Measurements from ENCODE around the gene QSOX2. TPM values are rescaled to one million over a fixed set of nuclear protein-coding genes. Genes with fewer than 3 reads are reported as not detected.

The QSOX2 gene
- total and polyA plus RNA-seq, 4 donors: 0.79 to 12.7 (median 4.3) TPM

DNA sequence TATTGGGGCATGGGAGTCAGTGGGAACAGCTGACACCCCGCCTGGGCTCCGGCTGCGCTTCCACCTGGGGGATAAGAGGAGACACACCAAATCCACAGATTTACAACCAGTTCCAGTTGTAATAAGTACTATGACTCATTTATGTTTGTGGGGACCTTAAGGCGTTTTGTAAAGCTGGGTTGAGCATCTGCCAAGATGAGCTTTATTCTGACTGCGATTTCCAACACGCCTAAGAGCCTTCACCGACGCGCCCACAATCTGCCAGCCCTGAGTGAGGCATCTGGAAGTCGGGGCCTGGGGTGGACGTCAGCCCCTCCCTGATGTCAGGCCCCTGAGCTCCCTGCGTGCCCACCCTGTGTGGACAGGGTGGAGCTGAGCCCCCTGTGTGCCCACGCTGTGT, 26.3 kb downstream of the QSOX2 start:
- no peak overlapping the region for H3K27ac ChIP-seq (ENCODE audit: low read depth in 1 of 2, low read length in 2 of 2)
- no peak overlapping the region for H3K9ac ChIP-seq (ENCODE audit: low read depth in 1 of 2, low read length in 2 of 2)
- TF ChIP-seq HNF4G (IDR thresholded peaks at IDR 0.05) (no peak), HNF4A (conservative IDR thresholded peaks at IDR 0.05) (no peak), EGR1 (IDR thresholded peaks at IDR 0.05; ENCODE audit: low read depth in 2 of 2) (no peak), NR2F2 (IDR thresholded peaks at IDR 0.05) (no peak), RAD21 (IDR thresholded peaks at IDR 0.05) (no peak), GABPA (IDR thresholded peaks at IDR 0.05 in 1 of 2, conservative IDR thresholded peaks at IDR 0.05 in 1 of 2) (no peak), RXRA (IDR thresholded peaks at IDR 0.05) (no peak), YY1 (IDR thresholded peaks at IDR 0.05) (no peak)
- TF ChIP-seq, protein P1, sequence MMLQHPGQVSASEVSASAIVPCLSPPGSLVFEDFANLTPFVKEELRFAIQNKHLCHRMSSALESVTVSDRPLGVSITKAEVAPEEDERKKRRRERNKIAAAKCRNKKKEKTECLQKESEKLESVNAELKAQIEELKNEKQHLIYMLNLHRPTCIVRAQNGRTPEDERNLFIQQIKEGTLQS (IDR thresholded peaks at IDR 0.05): no peak
- TF ChIP-seq, protein P2, sequence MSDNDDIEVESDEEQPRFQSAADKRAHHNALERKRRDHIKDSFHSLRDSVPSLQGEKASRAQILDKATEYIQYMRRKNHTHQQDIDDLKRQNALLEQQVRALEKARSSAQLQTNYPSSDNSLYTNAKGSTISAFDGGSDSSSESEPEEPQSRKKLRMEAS (IDR thresholded peaks at IDR 0.05): no peak
- TF ChIP-seq, protein P3, sequence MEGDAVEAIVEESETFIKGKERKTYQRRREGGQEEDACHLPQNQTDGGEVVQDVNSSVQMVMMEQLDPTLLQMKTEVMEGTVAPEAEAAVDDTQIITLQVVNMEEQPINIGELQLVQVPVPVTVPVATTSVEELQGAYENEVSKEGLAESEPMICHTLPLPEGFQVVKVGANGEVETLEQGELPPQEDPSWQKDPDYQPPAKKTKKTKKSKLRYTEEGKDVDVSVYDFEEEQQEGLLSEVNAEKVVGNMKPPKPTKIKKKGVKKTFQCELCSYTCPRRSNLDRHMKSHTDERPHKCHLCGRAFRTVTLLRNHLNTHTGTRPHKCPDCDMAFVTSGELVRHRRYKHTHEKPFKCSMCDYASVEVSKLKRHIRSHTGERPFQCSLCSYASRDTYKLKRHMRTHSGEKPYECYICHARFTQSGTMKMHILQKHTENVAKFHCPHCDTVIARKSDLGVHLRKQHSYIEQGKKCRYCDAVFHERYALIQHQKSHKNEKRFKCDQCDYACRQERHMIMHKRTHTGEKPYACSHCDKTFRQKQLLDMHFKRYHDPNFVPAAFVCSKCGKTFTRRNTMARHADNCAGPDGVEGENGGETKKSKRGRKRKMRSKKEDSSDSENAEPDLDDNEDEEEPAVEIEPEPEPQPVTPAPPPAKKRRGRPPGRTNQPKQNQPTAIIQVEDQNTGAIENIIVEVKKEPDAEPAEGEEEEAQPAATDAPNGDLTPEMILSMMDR (IDR thresholded peaks at IDR 0.05; ENCODE audit: low read depth, low read length, missing input control): no peak
- 97% methylated on average over 13 of the region's 13 CpGs for WGBS
- no peaks in the 10 kb centered on the region for H3K4me1 ChIP-seq (ENCODE audit: control insufficient read depth in 4 of 4, insufficient read depth in 4 of 4, low read length in 3 of 4)
- H3K9me3 ChIP-seq (ENCODE audit: control insufficient read depth in 4 of 4, low read length in 3 of 4): peaks cover 0 to 3% (median 0%) of the 10 kb centered on the region in 4 donors
- H3K36me3 ChIP-seq (ENCODE audit: control insufficient read depth in 4 of 4, insufficient read depth in 3 of 4, low read depth in 1 of 4, low read length in 3 of 4): peaks cover 9 to 27% (median 10%) of the 10 kb centered on the region in 4 donors
- no peak overlapping the region for H3K4me3 ChIP-seq (ENCODE audit: low read depth in 1 of 3, low read length in 3 of 3)
- DNase-seq (ENCODE audit: low spot score): no peak
- no peaks in the 10 kb centered on the region for H3K27me3 ChIP-seq (ENCODE audit: control insufficient read depth in 4 of 4, insufficient read depth in 4 of 4, low read length in 3 of 4)

DNA sequence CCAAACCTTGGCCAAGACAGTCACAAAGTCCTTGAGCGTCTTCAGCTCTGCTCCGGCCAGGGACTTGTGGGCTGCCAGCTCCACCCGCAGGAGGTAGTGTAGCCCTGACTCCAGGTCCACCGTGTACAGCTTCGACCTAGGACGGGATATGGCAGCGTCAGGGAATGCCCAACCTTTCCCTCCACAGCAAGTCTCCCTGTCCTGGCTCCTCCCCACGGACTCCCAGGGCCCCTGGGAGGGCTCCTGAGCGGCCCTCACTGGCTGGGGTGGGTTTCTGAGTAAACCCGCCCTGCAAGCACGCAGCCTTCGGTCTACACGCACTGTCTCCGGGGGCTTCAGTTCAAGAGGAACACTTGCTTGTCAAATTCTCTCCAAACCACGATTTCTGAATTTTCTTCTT, 26.9 kb downstream of the QSOX2 start:
- no peak for TF ChIP-seq TAF1 (conservative IDR thresholded peaks at IDR 0.05)
- TF ChIP-seq, protein P1 (IDR thresholded peaks at IDR 0.05): no peak
- no peak for TF ChIP-seq SP1 (IDR thresholded peaks at IDR 0.05)
- TF ChIP-seq HNF4G (IDR thresholded peaks at IDR 0.05): no peak
- no peak for TF ChIP-seq HNF4A (conservative IDR thresholded peaks at IDR 0.05)
- no peak for TF ChIP-seq RXRA (IDR thresholded peaks at IDR 0.05)
- TF ChIP-seq YY1 (IDR thresholded peaks at IDR 0.05): no peak
- TF ChIP-seq FOXA2 (IDR thresholded peaks at IDR 0.05): no peak
- TF ChIP-seq NR2F2 (IDR thresholded peaks at IDR 0.05): no peak
- no peak for TF ChIP-seq GABPA (IDR thresholded peaks at IDR 0.05 in 1 of 2, conservative IDR thresholded peaks at IDR 0.05 in 1 of 2)
- TF ChIP-seq, protein P4, sequence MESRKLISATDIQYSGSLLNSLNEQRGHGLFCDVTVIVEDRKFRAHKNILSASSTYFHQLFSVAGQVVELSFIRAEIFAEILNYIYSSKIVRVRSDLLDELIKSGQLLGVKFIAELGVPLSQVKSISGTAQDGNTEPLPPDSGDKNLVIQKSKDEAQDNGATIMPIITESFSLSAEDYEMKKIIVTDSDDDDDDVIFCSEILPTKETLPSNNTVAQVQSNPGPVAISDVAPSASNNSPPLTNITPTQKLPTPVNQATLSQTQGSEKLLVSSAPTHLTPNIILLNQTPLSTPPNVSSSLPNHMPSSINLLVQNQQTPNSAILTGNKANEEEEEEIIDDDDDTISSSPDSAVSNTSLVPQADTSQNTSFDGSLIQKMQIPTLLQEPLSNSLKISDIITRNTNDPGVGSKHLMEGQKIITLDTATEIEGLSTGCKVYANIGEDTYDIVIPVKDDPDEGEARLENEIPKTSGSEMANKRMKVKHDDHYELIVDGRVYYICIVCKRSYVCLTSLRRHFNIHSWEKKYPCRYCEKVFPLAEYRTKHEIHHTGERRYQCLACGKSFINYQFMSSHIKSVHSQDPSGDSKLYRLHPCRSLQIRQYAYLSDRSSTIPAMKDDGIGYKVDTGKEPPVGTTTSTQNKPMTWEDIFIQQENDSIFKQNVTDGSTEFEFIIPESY (IDR thresholded peaks at IDR 0.05): no peak
- no peak for TF ChIP-seq JUND (IDR thresholded peaks at IDR 0.05)
- TF ChIP-seq EGR1 (IDR thresholded peaks at IDR 0.05; ENCODE audit: low read depth in 2 of 2): no peak
- TF ChIP-seq, protein P3 (IDR thresholded peaks at IDR 0.05; ENCODE audit: low read depth, low read length, missing input control): no peak
- TF ChIP-seq, protein P5, sequence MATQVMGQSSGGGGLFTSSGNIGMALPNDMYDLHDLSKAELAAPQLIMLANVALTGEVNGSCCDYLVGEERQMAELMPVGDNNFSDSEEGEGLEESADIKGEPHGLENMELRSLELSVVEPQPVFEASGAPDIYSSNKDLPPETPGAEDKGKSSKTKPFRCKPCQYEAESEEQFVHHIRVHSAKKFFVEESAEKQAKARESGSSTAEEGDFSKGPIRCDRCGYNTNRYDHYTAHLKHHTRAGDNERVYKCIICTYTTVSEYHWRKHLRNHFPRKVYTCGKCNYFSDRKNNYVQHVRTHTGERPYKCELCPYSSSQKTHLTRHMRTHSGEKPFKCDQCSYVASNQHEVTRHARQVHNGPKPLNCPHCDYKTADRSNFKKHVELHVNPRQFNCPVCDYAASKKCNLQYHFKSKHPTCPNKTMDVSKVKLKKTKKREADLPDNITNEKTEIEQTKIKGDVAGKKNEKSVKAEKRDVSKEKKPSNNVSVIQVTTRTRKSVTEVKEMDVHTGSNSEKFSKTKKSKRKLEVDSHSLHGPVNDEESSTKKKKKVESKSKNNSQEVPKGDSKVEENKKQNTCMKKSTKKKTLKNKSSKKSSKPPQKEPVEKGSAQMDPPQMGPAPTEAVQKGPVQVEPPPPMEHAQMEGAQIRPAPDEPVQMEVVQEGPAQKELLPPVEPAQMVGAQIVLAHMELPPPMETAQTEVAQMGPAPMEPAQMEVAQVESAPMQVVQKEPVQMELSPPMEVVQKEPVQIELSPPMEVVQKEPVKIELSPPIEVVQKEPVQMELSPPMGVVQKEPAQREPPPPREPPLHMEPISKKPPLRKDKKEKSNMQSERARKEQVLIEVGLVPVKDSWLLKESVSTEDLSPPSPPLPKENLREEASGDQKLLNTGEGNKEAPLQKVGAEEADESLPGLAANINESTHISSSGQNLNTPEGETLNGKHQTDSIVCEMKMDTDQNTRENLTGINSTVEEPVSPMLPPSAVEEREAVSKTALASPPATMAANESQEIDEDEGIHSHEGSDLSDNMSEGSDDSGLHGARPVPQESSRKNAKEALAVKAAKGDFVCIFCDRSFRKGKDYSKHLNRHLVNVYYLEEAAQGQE (IDR thresholded peaks at IDR 0.05): no peak
- Histone ChIP-seq H3K4me1 (ENCODE audit: control insufficient read depth in 4 of 4, insufficient read depth in 4 of 4, low read length in 3 of 4) (no peaks in the 10 kb centered on the region), H3K27ac (ENCODE audit: low read depth in 1 of 2, low read length in 2 of 2) (no peak overlapping the region), H3K27me3 (ENCODE audit: control insufficient read depth in 4 of 4, insufficient read depth in 4 of 4, low read length in 3 of 4) (no peaks in the 10 kb centered on the region), H3K4me3 (ENCODE audit: low read depth in 1 of 3, low read length in 3 of 3) (no peak overlapping the region), H3K9me3 (ENCODE audit: control insufficient read depth in 4 of 4, low read length in 3 of 4) (peaks cover 0 to 4% (median 0%) of the 10 kb centered on the region in 4 donors), H3K36me3 (ENCODE audit: control insufficient read depth in 4 of 4, insufficient read depth in 3 of 4, low read depth in 1 of 4, low read length in 3 of 4) (peaks cover 9 to 31% (median 13%) of the 10 kb centered on the region in 4 donors), H3K9ac (ENCODE audit: low read depth in 1 of 2, low read length in 2 of 2) (no peak overlapping the region)
- no peak for DNase-seq (ENCODE audit: low spot score)
- WGBS: 96% methylated on average over 15 of the region's 15 CpGs

Measured in liver (tissue), 9 donors.